Stimulated activated CD4-positive, alpha-beta T cell treated with anti-CD3 and anti-CD28 coated beads, Interleukin-2, amount 100 ng/mL, for 4 hours (primary cell): ENCODE results near the gene KAZN.

Experiments used
- DNase-seq: peaks from one replicate; pipeline ENCODE4 v3.0.0-alpha.2; 2020; ENCODE audit warnings: low read depth

KAZN gene

DNA sequence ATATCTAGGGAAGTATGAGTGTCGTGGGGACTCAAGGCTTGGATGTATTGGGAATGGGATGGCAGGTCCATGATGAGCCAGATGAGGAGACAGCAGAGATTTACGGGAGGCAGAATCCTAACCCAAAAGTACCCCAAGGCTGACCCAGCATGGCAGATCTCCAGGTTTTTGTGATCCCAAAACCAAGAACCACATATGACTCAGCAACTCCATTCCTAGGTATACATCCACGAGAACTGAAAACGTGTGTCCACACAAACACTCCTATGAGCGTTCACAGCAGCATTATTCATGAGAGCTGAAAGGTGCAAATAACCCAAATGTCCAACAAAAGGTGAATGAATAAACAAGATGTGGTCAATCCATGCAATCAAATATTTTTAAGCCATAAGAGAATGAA is 201.5 kb downstream of the KAZN start:
- no peak for DNase-seq

DNA sequence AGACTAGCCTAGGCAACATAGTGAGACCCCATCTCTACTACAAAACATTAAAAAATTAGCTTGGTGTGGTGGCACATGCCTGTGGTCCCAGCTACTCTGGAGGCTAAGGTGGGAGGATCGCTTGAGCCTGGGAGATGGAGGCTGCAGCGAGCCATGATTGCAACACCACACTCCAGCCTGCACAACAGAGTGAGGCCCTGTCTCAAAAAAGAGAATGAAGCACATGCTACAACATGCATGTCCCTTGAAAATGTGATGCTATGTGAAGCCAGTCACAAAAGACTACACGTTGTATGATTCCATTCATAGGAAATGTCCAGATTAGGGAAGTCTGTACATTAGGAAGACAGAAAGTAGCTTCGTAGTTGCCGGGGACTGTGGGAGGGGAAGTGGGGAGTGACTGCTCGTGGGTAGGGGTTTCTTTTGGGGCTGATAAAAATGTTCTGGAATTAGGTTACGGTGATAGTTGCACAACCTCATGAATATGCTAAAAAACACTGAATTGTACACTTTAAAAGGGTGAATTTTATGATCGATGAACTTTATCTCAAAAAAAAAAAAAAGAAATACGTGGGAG is 202.1 kb downstream of the KAZN start:
- DNase-seq: no peak

DNA sequence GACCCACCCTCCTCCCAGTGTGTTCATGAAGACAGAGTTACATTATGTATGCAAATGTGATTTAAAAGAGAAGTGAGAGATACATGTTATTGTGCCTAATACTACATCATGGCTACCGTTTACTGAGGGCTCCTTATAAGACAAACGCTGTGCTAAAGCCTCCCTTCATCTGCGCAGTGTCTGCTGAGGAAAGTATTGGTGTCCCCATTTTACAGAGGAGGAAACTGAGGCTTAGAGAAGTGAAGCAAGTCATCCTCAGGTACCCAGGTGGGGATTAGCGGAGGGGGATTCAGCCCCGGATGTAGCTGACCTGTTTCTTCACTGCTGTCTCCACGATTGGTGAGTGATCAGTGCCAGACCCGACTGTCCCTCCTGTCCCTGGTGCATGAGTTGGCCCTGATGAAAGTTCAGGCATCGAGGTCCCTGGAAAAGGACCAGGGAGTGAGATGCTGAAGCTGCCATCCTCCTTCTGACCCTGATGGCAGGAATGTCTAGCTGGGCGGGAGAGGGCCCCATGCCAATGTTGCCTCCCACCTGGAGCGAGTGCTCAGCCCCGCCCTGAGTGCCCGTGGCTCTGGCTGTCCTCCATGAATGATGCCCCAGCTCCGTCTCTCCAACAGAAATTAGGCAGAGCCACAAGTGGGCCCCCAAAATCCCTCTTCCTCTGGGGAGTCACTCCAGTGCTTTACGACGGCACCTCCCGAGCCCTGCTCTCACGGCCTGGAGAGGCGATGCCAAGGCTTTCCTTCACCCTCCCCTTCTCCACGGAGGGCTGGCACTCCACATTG is 204.7 kb downstream of the KAZN start:
- DNase-seq: no peak

DNA sequence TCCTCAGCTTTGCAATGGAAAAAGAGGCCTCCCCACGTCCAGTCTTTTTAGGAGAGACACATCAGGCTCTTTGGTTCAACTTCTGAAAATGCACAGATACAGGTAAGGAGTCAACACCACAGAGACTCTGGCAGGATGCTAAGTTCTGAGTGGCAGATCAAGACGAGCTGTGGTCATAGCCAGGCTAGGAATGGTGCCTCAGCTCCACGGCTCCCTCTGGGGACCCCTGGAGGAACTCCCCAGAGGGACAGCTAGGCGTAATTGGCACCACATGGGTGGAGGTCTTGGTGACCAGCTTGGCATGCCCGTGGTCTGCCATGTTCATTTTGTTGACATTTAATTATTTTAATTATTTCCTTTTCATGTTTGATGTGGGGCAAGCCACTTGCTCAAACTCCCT is 206.1 kb downstream of the KAZN start:
- DNase-seq: no peak

DNA sequence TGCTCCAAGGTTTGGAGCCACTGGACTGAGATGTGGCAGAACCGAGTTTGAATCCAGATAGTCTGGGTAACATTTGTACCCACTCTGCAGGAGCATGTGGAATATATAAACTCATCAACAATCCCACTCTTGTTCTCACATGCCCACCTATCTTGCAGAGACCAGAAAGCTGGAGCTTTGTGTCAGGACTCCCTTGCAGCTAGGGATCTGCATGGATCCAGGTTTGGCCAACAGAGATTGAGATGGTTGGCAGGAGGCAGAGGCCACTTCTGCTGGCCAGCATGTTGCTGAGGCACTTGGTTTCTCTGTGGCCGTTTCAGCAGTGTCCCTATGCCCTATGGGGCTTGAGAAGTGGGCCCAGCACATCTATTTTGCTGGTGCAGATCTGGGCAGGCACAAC is 208.3 kb downstream of the KAZN start:
- DNase-seq: no peak

DNA sequence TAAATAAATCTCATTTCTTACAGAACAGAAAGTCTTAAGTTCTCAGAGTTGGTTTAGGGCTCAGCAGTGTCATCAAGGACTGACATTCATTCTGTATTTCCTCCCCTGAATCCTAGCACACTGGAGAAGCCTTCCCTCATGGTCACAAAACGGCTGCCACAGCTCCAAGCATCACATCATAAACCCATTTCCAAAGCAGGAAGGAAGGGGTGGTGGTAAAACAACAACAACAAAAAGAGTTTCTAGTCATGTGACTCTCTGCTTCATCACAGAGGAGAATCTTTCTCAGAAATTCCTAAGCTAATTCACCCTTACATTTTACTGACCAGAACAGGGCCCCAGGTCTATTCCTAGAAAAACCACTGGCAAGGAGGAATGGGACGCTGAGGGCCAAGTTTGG is 210.3 kb downstream of the KAZN start:
- no peak for DNase-seq

DNA sequence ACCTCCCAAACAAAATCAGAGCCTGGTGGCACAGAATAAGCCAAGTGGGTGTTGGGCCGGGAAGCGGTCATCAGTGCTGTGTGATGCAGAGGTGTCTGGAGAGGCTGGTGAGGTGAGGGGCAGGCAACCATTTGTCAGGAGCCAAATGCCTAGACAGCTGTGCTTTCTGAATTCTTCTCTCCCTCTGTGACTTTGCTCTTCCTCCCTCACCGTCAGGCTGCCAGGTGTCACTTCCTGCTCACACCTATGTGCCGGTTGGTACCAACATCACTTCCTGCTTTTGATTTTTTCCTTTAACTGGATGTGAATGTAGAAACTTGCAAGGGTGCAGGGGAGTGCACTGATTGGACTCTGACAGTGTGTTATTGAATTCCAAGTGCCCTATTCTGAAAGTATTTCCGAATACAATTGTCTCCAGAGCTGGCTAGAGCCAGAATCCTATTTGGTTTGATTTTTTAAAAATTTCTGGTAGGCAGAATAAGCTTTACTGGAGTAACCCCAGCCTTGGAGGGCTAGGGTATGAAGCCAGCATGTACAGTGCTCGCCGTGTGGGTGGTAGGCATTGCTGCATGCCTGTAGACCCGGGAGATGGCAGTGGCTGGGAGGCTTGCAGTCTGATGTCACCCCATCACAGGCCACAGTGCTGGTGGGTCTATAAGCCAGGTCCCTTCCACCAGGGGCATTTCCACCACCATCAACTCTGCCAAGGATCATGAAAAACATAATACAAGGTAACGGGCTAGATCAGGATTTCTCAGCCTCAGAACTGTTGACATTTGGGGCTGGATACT is 210.9 kb downstream of the KAZN start:
- DNase-seq: no peak

DNA sequence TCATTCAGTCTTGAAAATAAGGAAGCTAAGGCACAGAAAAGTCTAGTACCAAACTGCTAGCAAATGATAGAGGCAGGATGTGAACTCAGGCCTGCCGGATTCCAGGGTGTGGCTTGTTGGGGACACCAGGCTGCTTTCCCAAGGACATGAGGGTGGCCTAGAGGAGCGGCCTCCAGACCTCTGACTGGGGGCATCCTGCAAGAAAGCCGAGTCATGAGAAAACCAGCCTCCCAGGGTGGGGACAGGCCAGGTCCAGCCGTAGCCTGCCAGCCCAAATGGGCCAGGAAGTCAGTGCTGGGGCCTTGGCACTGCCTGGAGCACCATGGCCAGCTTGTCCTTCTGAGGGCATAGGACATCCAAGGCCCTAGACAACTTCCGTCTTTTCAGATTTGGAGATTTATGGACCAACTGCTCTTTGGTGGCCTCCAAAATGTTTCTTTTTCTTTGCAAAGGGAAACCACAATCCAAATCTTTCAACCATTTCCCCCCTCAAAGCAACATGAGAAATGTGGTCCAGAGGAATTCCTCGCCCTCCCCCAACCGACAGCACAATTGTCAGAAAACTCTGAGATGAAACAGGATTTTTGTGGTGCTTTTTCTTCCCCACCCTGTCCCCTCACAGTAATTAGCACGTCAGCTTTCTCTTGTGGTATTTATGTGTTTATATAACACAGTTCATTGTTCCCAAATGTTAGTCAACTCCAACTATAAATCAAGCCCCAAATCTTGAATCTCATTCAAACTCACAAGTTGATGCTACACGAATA is 212.3 kb downstream of the KAZN start:
- no peak for DNase-seq

DNA sequence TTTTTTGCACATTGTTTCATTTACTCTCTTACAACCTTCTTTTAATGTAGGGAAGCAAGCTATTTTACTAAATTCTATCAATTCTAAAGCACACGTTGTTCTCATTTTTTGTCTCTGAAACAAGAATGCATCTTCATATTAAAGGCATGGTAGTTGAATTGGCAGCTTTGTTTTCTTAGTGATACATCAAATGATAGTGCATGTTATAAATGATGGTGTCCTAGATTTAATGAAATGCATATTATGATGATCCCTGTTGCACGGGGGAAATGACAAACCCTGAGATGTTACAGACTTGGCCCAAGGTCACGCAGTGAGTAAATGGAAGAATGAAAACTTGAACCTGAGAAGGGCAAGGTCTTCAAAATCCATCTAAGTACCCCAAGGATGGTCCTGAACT is 213.1 kb downstream of the KAZN start:
- DNase-seq: no peak

DNA sequence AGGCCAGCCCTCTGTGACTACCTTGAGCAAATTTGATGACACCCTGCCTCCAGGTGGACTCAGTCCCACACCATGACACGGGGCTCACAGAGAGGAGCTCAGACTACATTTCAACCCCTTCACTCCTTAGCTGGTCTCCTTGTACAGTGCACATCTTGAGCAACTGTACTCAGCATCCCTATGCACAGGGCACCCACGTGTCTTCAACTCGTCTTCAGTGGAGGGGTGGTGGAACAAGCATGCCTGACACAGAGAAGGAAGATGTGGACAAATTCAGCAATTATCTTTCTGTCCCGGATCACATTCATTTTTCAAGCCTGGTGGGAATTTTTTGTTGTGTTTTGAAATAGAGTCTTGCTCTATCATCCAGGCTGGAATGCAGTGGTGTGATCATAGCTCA is 213.7 kb downstream of the KAZN start:
- no peak for DNase-seq

DNA sequence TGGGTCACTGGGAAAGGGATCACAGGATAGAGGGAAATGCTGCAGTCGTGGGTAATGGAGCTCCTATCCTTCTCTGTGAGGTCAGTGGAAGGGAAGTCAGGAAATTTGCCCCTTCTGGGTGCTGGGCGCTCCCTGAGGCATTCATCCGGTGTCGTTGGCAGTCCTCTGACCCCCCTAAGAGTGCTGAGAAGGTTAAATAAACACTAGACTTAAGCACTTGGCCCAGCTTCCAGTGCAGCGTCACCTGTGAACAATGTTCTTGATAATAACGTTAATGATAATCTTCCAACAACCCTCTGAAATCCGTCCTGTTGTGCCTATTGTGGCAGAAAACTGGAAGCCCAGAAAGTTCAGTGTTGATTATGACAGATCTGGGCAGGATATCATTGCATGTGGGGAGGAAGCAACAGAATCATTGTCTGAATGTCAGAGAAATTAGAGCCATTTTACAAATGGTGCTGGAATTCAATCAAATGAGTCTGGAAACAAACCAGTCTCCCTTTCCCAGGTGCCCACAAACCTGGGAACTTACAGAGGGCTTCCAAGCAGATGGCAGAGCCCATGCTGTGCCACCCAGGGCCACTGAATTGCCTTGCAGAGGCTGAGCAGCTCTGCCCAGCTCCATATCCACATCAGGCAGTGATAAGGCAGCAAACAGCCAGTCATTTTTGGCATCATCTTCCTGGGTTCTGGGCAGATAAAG is 216.8 kb downstream of the KAZN start:
- no peak for DNase-seq

DNA sequence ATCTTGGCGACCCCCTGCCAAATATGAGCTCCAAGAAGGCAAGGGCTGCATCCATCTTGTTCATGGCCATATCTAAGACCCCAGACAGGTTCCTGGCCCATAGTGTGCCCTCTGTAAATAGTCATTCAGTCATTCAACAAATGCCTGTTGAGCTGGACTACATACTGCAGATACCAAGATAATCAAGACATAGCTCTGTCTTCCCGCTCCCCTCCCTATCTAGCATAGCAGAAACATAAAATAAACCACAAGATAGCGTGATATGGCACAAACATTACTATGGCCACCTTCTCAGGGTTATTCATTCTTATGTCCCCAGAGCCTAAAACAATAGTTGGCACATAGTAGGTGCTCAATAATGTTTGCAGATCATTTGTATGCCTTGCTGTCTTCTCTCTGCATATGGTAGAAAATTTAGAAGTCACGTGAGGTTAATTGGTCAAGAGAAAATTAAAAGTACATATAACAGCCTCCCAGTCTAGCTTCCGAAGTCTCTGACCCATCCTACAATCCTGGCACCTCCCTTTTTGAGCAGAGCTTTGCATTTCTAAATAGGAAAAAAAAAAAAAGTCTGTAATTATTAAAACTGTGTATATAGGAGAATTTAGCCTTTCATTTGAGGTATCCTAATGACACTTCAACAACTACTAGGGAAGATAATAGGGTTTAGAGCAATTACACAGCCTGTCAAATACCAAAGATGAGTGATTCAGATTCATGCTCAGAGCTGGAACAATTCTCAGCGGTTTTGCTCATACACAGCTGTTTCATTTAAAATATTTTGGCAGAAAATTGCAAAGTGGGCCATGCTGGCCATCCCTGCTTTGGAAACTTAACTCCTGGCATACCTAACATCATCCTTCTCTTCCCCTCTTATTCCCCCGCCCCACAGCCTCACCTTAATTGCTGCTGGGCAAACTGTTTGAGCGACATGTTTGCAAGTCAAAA is 219.0 kb downstream of the KAZN start:
- DNase-seq: no peak

DNA sequence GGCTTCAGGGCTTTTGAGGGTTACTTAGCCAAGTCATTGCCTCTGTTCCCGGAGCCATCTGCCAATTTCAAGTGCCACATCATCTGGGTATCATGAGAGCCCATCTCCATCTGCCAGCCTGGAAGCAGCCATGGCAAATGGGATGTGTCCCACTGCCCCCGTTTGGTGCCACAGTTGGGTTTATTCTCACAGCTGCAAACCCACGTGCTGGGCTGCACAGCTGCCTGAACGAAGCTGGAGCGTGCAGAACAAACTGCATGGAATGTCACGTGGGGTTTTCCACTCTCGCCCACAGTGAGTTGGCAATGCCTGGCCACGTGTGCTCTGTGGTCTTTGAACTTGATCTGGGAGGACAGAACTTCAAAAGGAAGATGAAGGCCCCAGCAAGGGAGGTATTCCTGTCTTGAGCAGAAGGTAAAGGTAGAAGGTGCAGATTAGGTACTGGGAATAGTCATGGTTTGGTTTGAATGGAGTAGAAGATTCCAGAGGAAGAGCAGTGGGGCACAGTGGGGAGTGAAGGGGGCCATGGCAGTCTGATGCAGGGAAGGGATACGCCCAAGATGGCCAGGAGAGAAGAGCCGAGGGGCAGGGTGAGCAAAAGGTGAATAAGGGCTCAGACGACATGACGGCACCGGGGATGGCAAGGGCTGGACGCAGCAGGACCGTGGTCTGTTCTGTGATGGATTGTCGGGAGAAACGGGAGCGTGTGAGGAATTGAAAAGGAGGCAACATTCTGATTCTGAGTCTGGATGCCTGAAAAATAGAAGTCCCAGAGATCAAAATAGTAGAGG is 222.0 kb downstream of the KAZN start:
- no peak for DNase-seq

DNA sequence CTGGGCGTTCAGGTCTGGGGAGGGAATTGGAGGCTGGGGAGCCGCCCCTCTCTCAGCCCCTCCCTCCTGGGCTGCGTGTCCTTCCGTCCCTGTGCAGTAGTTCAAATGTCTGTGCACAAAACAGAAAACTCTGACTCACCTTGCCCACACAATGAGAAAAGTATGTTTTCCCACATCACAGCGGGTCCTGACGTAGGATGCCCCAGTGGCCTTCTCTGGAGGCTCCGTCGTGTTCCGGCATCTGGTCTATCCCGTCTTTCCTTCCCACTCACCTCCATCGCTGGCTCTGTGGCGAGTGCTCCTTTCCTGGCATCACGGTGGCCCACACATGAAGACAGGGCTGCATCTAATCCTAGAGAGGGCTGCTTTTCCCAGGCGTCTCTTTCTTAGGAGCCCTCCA is 224.0 kb downstream of the KAZN start:
- DNase-seq: no peak

DNA sequence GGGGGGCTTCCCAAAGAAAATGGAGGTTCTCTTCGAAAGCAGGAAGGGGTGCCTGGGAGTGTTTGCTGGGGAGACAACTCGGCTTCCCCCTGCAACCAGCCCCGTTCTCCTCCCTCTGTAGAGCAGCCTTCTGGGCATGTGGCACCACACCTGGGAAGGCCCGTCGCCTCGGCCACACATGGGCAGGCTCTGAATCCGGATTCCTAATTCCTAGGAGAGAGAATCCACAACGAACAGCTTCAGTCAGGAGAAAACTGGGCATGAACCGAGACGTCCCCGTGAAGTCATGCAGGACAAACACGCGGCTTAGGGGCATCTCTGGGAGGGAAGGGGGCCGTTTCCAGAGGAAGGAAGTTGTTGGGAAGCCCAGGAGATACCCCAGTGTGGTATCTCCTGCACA is 224.5 kb downstream of the KAZN start:
- DNase-seq: no peak

DNA sequence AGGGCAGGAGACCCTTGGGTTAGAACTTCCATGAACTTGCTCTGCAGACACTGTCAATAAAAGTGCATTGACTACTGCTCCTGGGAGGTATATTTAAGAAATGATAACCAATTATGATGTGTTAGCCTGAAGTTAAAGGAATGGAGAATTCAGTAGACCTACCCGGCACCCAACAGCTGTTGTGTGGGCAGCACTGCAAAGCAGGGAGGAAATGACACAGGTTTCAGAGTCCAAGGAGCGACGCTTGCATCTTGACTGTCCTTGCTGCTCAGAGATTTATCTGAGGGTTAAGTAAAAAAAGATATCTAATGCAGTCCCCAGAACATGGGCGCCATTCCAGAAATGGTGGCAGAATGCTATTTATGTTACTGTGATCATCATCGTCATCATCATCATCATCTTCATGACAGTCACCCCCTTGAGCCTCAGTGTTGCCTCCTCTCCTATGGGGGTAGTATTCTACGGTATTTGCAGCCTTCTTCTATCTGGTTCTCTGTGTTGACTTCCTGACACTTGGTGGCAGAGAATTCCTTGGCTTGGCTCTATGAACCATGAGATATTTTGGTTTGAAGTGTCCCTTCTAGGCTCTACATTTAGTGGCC is 225.9 kb downstream of the KAZN start:
- DNase-seq: no peak

DNA sequence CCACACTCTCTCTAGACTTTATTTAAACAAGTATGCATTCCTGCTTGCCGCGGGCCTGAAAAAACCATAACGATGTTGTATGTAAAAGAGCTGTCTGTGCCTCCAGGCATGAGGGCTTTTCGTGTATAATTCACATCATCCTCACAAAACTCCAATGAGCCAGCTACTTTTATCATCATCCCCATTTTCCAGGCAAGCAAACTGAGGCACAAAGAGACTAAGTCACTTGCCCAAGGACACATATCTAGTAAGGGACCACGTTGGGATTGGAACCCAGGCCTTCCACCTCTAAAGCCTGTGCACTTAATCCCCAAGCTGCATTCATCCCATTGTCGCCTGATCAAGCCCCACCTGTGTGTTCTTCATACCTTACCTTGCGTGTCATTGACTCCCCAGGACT is 226.9 kb downstream of the KAZN start:
- no peak for DNase-seq

DNA sequence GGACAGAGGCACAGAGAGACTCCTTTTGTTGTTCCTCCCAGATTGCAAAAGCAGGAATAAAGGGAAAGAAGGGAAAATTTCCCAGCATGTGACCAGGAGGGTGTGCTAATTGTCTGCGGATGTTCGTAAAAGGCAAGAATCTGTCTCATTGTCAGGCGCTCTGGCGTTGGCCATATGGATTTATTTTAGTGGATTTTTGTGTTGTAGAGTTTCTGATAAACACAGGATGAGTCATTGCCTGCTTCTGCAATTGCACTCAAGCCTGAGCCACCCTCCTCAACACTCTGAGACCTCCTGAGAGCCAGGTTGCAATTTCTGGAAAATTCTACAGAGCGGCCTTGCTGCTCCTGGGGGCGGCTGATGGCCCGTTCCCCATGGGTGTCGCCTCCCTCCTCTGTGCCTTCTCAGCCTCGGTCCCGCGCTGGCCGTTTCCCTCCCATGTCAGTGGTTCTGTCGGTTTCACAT is 227.7 kb downstream of the KAZN start:
- DNase-seq: no peak

DNA sequence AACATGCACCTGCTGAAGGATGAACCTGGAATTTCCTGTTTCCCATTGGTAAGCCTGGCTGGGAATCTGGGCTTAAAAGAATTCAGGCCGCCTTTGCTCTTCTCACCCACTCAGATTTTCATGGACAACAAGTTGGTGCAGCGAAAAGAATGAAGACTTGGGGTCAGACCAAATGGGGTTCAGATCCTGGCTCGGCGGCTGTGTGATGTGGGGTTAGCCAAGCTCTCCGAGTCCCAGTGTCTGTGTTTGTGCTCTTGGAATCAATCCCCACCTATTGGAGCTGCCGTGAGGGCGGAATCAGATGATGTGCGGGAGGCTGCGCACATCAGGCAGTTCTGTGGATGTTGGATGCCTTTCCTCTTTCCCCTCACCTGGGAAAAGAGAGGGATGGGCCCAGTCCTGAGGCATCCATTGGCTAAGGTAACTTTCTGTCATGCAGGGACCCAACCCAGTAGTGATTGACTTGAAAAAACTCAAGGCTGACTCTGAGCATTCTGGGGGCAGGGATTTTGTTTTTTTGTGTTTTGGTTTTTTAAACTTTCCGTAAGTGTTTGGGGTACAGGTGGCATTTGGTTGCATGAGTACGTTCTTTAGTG is 228.3 kb downstream of the KAZN start:
- DNase-seq: no peak
